22Rv1 (cell line): Measurements from ENCODE around the gene SMCO2.

ENCODE experiments used
- H3K27ac ChIP-seq: fragments of 450-650 bp; 2 replicates; pipeline ENCODE4 v1.5.1; 2017
- CTCF ChIP-seq: fragments of 450-650 bp; IDR thresholded peaks from 2 replicates; pipeline ENCODE4 v1.5.1; 2017; ENCODE audit warnings: mild to moderate bottlenecking
- ZFX ChIP-seq: fragments of 450-650 bp; IDR thresholded peaks from 2 replicates; pipeline ENCODE4 v1.6.1; 2017; ENCODE audit warnings: antibody characterized with exemption, borderline replicate concordance

Gene SMCO2

GRCh38 chr12:27550653-27550975, 104.1 kb downstream of the SMCO2 start:
- no peak overlapping the region for H3K27ac ChIP-seq
- TF ChIP-seq ZFX (no peak), CTCF (no peak)

GRCh38 chr12:27551172-27551840, 104.8 kb downstream of the SMCO2 start:
- no peak overlapping the region for H3K27ac ChIP-seq
- TF ChIP-seq ZFX (no peak), CTCF (no peak)
